ENCODE measurements around the gene CUEDC1. TPM values are rescaled to one million over a fixed set of nuclear protein-coding genes. Genes with fewer than 3 reads are reported as not detected.

CUEDC1 gene
- total and polyA plus RNA-seq, 2 of the 13 experiments (the other 11 are each of a cell fraction or from before 2014, with no cell fraction given) = 7.4 to 12.9 TPM

- TF ChIP-seq, protein P1, sequence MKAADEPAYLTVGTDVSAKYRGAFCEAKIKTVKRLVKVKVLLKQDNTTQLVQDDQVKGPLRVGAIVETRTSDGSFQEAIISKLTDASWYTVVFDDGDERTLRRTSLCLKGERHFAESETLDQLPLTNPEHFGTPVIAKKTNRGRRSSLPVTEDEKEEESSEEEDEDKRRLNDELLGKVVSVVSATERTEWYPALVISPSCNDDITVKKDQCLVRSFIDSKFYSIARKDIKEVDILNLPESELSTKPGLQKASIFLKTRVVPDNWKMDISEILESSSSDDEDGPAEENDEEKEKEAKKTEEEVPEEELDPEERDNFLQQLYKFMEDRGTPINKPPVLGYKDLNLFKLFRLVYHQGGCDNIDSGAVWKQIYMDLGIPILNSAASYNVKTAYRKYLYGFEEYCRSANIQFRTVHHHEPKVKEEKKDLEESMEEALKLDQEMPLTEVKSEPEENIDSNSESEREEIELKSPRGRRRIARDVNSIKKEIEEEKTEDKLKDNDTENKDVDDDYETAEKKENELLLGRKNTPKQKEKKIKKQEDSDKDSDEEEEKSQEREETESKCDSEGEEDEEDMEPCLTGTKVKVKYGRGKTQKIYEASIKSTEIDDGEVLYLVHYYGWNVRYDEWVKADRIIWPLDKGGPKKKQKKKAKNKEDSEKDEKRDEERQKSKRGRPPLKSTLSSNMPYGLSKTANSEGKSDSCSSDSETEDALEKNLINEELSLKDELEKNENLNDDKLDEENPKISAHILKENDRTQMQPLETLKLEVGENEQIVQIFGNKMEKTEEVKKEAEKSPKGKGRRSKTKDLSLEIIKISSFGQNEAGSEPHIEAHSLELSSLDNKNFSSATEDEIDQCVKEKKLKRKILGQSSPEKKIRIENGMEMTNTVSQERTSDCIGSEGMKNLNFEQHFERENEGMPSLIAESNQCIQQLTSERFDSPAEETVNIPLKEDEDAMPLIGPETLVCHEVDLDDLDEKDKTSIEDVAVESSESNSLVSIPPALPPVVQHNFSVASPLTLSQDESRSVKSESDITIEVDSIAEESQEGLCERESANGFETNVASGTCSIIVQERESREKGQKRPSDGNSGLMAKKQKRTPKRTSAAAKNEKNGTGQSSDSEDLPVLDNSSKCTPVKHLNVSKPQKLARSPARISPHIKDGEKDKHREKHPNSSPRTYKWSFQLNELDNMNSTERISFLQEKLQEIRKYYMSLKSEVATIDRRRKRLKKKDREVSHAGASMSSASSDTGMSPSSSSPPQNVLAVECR (CRISPR knock-in tag; IDR thresholded peaks at IDR 0.05; ENCODE audit: borderline replicate concordance) = no peak
- no peak for TF ChIP-seq ZNF17 (CRISPR knock-in tag; IDR thresholded peaks at IDR 0.05)
- TF ChIP-seq SIX1 (CRISPR knock-in tag; IDR thresholded peaks at IDR 0.05; ENCODE audit: borderline replicate concordance) = no peak
- TF ChIP-seq SKIL (CRISPR knock-in tag; IDR thresholded peaks at IDR 0.05; ENCODE audit: borderline replicate concordance) = no peak
- TF ChIP-seq GTF2F1 (IDR thresholded peaks at IDR 0.05; ENCODE audit: low read length) = no peak
- TF ChIP-seq ZBTB4 (CRISPR knock-in tag; IDR thresholded peaks at IDR 0.05; ENCODE audit: borderline replicate concordance) = peak; percentile 23; the same call in 1 of the 2 replicates
- TF ChIP-seq IKZF4 (CRISPR knock-in tag; IDR thresholded peaks at IDR 0.05; ENCODE audit: borderline replicate concordance, low read depth, not compliant biosample characterization) = no peak
- TF ChIP-seq ZHX1 (CRISPR knock-in tag; IDR thresholded peaks at IDR 0.05; ENCODE audit: low read depth) = no peak
- no peak for TF ChIP-seq ATRX (CRISPR knock-in tag; IDR thresholded peaks at IDR 0.05; ENCODE audit: borderline replicate concordance)
- TF ChIP-seq ZSCAN29 (CRISPR knock-in tag; conservative IDR thresholded peaks at IDR 0.05) = no peak
- TF ChIP-seq ASH2L (IDR thresholded peaks at IDR 0.05; ENCODE audit: insufficient read length, low read depth, low read length) = peak; percentile 13
- no peak for TF ChIP-seq SP2 (CRISPR knock-in tag; IDR thresholded peaks at IDR 0.05)
- TF ChIP-seq FOXM1 (CRISPR knock-in tag; IDR thresholded peaks at IDR 0.05) = no peak
- TF ChIP-seq ZNF143 (CRISPR knock-in tag; IDR thresholded peaks at IDR 0.05) = 0 out of 2 replicates have a peak, but pooled peaks have one; percentile 10
- TF ChIP-seq ZNF713 (CRISPR knock-in tag; IDR thresholded peaks at IDR 0.05) = no peak
Measured at GRCh38 chr17:57880086-57880456, 75.1 kb downstream of the CUEDC1 start (continued).

All from HepG2 (cell line).